Right hindlimb (tissue), 1 donor: ENCODE data around the gene NFIB.

Experiments
- DNase-seq: peaks from one replicate; pipeline ENCODE4 v3.0.0-alpha.2; 2018

Gene NFIB

DNA sequence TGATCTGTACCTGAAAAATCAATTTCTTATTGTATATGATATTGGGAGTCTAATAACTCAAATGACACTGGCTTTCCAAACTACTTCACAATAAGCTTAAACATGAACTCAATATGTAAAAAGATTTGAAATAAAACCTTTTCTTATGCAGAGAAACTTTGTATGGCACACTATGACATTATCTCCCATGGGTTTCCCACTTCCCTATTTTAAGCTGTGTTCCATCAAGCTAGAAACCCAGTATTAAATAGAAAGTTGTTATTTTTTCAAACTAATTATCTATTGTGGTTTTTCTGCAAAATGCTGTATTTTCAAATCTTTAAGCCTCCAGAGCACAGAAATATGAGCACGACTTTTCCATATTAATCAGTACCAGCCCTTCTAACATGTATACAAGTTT is 174.7 kb downstream of the NFIB start:
- no peak for DNase-seq

DNA sequence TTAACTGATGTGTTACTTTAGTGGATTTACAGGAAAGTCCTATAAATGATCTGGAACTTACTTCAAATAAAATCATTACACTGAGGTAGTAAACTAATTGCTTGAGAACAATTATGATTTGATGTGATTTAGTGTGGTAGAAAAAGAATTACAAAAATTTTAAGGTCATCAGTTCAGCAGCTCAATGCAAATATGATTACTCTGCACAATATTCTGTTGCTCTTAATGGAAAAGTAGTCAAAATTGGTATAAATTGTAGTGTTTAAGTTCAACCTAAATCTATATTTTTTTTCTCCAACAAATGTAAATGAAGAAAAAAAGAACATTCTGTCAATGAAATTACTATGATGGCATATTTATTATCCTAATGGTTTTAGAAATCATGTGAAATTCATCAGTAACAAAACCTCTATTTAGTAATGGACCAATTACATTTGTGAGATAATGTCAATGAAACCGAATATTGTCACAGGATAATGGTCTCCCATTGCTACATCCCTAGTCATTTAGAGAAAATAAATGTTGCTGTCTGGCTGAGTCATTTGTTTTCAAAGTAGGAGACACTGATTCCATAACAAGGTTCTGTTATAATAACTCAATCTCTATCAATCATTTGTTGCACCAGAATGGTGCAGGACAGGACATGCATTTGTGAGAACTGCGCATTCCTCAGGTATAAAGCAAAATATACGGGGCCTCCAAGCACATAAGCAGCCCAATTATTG is 177.1 kb downstream of the NFIB start:
- DNase-seq: no peak

DNA sequence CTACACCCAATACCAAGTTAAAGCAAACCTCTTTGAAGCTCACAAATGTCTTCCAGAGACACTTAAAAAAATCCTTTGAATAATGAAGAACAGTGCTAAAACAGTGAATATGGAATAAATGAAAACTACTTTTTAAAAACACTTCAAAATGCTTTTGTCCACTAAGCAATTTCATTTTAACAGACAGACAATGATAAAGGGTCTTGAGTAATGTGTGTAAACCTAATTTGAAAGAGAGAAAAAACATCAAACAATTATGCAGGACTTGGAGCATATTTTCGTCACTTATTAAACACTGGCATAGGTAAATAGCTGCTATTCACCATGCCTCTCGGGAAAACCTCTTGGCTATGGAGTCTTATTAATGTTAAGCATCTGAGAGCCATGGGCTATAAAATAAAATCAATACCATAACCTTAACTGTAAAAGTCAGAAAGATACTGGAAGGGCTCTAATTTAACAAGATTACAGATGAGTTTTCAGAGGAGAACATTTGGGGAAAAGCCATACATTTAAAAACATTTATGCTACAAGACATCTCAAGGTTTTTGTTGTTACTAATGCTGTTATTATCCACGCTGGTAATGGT is 177.8 kb downstream of the NFIB start:
- DNase-seq: no peak

GRCh38 chr9:14135421-14135820 is 178.5 kb downstream of the NFIB start:
- DNase-seq: no peak

DNA sequence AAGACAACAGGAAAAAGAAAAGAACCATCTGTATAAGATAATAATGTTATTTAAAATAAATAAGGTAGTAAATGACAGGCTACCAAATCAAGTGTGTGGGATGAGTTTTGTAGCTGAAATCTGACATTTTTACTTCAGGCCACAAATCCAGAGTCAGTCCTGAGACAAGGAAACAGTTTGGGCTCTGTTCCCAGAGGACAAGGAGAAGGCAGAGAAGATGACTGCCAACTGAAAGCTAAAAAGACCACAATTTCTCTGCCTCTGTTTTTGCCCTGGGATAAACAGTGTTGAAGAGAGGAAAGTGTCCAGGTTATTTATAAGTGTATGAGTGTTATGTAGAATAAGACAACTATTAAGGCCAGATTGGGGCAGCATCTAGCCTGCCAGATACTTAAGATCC is 180.5 kb downstream of the NFIB start:
- DNase-seq: no peak

- DNase-seq: no peak
Observed at GRCh38 chr9:14132775-14133174, 181.2 kb downstream of the NFIB start.

- no peak for DNase-seq
Observed at GRCh38 chr9:14131356-14132088, 182.4 kb downstream of the NFIB start.

GRCh38 chr9:14127656-14128055 is 186.3 kb downstream of the NFIB start:
- DNase-seq: no peak

GRCh38 chr9:14119694-14120514 is 194.0 kb downstream of the NFIB start:
- no peak for DNase-seq

DNA sequence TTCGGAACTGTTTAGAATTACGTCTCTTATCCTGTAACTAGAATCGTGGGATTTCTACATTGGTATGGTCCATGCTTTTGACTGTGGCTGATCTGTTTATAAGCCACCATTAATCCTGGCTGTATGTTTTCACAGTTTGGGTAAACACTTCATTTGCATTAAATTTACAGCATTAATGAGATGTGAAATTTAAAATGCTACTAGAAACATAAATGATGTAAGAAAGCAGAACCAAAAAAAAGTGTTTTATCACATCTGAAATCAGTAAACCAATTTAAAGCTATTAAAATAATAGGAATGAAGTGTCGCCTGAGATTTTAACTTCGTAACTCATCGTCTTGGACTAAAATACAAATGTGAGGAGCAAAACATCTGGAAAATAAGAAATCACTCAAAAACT is 201.7 kb downstream of the NFIB start:
- DNase-seq: no peak

- DNase-seq: no peak
Observed at GRCh38 chr9:14111696-14112095, 202.2 kb downstream of the NFIB start.

- DNase-seq: no peak
Observed at GRCh38 chr9:14107977-14108376, 206.0 kb downstream of the NFIB start.

GRCh38 chr9:14107495-14107894 is 206.4 kb downstream of the NFIB start:
- DNase-seq: no peak

DNA sequence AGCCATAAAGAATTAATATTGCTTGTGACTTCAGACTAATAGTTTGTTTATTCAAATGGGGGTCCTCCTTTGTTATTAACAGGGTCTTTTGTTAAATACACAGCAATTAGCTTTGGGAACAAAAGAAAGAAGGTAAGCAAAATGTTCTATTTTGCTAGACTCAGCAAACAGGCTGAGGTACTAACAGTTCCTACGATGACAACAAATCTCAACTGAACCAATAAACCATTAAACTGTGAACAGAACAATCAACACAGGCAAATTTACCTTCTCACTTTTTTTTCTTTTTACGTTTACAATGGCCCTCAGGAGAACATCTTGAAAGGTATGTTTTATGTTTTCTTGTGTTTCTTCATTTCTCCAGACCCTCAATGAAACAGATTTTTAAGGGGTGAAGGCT is 207.2 kb downstream of the NFIB start:
- no peak for DNase-seq

GRCh38 chr9:14104496-14104895 is 209.4 kb downstream of the NFIB start:
- DNase-seq: no peak

- DNase-seq: no peak
Observed at GRCh38 chr9:14103115-14103514, 210.8 kb downstream of the NFIB start.

DNA sequence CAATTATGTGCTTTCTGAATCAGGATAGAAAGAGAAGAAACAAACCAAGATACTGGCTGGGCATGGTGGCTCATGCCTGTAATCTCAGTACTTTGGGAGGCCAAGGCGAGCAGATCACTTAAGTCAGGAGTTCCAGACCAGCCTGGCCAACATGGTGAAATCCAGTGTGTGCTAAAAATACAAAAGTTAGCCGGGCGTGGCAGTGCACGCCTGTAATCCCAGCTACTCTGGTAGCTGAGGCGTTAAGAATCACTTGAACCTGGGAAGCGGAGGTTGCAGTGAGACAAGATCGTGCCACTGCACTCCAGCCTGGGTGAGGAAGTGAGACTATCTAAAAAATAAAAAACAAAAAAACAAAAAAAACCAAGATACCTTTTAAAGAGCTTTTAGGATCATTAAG is 214.2 kb downstream of the NFIB start:
- DNase-seq: no peak

DNA sequence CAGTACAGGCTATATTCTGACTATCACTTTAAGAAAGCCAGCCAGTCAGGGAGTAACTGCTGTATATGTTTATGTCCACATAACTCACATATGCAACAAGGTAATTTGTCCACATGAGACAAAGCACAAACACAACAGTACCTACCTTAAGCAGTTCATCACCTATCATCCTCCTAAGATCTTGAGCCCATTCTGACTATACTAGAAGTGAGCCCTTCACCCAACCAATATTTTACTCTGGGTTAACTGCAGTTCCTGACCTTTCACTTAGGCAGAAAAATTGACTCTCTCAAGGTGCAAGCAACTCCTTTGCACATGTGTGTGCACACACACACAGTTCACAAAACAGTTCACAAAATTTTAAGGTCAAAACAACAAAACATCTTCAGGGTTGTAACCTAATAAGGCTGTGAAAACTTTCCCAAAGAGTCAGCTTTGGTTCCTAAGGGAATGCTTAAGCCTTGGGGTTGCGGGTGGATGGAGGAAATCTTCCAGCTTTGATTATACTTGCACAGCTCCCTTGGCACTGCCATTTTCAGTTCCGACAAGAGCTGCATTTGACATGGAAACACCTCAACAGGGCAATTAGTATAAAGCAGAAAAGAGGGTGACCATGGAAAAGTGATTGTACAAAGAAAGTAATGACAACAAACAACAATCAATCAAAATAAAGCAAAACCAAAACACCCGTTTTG is 215.3 kb downstream of the NFIB start:
- DNase-seq: no peak

GRCh38 chr9:14097666-14098415 is 216.1 kb downstream of the NFIB start:
- DNase-seq: no peak

DNA sequence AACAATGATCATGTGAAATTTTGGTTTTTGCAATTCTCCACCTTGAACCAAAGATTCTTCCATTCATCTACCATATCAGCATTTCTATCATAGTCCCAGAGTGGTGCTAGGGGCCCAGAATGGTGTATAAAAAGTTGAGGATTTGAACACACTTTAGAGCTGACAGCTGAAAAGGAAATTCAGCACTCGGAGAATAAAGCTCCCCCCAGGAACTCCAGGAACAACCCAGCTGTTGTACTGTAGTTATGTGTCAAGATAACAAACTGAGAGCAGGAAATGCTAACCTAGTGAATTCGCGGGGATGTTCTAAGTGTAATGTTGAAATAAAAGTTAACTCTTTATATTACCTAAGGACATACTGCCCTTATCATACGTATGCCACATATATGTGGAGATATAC is 216.7 kb downstream of the NFIB start:
- DNase-seq: peak; percentile 63

DNA sequence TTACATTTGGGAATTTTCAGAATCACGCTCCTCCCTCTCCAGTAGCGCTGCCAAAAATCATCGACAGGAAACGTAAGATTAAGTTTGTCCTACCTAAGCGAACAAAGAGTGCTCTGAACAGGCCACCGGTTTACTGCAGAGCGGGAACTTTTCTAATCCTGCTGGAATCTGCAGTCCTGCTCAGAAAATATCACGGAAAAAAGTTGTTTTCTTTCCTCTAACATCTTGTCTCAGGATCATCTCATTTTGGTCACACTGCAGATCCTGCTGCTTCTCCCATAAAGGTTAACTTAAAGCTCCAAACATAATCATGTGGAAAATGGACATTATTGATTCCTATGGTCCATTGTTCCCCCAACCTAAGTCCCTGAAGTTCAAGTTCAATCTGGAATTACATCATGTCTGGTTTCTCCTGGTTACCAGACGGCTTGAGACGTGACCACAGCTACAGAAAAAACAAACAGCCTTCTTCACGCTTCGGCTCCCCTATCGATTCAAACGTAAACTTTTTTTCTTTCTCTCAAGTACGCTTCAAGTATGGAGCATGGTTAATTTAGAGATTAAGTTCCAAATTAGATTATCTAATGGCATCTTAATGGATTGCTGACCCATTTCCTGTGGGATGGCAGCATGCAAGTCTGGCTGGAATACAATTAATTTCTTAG is 217.6 kb downstream of the NFIB start:
- peak; percentile 77 for DNase-seq
